UCSD-AML1 (cell line): Measurements from ENCODE around the gene HERPUD1.

Experiments used
- DNase-seq: peaks from one replicate; lab custom pipeline; 2025; ENCODE audit not compliant: unreplicated experiment; lab: John Stamatoyannopoulos, UW

The HERPUD1 gene

DNA sequence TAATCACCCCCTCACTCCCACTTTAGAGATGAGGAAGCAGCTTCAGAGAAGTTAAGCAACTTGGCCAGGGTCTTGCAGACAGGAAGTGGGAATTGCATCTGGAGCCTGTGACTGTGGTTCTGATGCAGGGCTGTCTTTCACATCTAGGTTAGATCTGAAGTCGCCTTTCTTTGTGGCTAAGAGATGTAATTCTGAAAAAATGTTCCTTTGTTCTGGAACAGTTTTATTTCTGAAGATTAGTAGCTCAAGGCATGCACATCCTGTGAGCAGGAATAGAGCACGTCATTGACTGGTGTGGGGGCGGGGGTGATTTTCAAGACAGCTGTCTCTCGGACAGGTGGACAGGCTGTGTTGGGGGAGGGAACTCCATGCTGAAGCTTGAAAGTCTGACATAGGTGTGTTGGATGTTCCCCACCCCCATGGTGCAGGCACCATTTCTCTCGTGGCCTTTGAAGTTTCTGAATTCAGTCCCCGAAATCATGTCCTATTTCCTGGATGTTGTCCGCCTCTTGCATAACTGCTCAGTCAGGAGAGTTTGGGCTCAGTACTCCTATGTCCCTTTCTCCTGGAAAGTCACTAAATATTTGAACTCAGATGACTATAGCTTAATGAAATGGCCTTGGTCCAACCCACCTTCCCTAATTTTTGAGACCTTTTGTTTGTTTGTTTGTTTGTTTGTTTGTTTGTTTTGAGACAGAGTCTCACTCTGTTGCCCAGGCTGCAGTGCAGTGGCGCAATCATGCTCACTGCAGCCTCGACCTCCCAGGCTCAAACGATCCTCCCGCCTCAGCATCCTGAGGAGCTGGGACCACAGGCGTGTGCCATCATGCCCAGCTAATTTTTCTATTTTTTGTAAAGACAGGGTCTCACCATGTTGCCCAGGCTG is 21.0 kb upstream of the HERPUD1 start:
- DNase-seq = peak; percentile 30

DNA sequence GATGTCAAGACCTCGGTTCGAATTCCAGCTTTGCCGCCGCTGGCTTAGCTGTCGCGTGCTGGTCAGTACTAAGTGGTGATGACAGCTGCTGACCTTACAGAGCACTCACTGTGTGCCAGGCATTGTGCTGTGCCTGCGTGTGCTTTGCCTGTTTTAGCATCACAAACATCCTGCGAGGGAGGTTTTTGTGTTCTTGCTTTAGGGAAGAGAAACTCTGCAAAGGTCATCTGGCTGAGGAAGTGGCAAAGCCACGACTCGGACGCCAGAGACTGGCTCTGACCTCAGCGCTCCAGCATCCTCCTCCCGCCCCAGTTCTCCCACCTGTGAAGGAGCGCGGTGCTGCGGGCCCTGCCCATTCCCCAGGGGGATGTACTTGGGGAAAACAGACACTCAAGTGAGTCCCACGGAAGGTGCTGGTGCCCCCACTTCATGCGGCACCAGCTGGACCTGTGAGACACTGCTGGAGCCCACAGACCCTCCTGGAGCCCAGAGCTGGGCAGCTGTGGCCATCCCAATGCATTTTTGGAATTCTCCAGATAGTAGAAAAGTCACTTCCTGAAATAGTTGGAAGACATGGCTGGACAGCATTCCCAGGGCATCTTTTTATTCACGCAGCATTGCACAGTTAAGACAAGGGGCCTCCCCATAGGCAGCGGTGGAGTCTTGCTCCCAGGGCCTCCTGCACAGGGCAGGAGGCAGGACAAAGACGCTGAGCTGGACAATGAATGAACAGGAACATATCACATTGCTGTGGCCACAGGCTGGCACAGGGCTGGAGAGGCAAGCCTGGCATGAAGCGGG is 20.0 kb upstream of the HERPUD1 start:
- DNase-seq = no peak

DNA sequence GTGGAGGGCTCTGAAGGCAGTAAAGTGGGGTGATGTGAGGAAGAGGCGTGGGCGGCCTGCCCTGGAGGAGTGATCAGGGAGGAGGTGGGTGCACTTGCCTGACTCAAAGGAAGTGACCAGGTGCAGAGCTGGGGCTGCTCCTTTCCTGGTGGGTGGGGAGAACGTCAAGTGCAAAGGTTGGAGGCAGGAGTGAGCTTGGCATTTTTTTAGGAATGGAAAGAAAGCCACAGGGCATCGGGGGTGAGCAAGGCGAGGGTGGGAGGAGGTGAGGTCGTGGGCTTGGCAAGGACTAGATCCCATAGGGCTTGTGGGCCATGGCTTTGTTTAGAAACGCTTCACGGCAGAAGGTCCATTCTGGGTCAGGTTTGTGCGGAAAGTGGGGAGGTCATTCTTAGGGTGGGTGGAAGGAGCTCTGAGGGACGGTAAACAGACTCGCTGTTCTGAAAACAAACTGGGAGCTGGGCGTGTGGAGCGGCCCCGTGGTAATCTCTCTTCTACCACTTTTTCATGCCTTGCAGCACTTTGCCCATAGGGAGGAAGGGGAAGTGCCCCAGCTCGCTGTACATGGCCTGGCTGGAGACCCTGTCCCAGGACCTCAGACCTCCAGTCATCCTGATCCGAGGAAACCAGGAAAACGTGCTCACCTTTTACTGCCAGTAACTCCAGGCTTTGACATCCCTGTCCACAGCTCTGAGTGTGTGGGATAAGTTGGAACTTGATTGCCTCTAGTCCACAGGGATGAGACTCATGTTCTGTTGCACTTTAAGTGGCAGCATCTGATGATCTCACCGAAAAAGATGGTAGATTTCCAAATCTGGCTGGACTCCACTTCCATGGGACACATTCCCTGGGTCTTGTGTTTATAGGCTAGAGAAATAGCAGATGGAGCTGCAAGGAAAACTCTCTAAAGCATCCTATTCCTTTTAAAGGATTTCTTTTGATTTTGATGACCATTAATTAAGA is 18.9 kb upstream of the HERPUD1 start:
- no peak for DNase-seq

DNA sequence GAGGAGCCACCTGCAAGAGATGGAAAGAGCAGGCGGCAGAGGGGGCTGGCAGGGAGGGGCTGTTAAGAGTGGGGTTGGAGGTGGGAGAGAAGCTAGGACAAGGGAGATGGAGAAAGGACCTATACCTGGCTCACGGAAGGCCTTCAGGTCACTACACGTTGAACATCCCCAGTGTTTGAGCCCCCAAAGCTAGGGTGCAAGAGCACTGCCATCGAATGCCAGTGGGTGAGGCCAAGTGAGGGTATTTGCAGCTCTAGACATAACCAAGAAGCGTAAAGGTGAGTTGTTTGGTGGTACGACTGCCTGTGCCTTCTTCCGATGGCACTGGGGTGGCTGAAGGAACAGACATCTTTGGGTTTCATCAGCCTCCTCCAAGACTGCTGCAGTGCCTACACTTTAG is 17.0 kb upstream of the HERPUD1 start:
- no peak for DNase-seq

DNA sequence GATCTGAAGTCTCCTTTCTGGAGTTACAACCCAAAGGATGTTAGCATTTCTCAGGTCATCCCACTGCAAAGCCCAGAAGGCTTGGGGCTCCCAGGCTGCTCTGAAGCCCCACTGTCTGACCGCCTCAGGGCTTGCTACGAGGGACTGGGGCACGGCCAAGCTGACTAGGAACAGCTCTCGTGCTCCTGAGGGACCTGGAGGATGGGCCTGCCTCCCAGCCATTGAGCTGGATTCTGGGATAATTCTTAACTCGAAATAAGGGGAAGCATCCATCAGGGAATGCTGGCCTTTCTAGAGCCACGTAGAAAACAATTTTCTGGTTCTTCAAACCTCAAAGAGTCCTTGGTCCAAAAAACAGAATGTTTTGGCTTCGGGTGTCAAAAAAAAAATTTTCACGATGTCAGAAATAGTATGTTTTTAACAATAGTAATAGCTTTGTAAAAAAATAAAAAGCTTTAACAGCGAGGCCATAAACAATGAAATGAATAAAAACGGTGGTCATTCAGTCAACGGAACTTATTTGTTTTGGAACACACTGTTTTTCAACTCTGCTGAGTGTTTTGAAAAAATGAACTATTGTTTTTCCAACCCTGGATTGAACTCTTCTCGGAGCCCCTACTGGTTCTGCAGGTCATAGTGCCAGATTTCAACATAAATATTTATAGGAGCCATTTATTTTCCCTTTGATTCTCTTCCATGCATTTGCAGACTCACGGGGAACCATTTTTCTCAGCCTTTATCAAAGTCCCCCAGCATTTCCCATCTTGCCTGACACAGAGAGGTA is 16.4 kb upstream of the HERPUD1 start:
- no peak for DNase-seq

DNA sequence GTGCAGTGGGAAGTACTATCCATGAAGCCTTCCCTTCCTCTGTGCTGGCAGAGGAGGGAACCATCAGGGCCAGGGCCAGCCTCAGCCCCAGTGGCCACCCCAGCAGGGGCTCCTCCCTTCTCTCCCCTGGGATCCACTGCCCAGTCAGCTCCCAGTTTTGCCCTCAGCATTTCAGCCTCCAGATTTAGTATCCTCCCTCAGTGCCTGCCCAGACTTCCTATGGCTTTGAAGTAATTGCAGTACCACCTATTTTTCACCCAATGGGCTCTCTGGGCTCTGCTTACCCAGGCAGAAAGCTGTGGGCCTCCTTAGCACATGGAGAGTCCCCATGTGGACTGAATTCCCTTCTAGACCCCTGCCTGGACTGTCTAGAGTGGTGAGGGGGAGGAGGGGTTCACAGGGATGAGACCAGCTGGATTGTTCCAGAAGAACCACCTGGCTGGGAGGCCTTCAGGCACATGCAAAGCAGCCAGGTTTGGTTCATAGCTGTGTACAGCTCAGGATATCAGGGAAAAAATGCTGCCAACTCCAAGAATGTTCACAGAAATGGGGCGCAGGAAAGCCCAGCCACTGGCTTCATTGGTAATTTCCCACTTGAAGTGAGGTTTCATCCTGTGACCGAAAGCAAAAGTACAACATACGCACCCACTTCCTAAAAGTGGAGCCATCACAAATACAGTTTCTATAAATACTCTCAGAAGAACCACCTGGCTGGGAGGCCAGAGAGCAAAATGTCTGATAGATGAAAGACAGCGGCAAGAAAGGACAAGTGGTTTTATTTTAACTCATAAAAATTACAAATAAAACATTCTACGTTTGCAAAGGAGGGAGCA is 15.2 kb upstream of the HERPUD1 start:
- DNase-seq = no peak

DNA sequence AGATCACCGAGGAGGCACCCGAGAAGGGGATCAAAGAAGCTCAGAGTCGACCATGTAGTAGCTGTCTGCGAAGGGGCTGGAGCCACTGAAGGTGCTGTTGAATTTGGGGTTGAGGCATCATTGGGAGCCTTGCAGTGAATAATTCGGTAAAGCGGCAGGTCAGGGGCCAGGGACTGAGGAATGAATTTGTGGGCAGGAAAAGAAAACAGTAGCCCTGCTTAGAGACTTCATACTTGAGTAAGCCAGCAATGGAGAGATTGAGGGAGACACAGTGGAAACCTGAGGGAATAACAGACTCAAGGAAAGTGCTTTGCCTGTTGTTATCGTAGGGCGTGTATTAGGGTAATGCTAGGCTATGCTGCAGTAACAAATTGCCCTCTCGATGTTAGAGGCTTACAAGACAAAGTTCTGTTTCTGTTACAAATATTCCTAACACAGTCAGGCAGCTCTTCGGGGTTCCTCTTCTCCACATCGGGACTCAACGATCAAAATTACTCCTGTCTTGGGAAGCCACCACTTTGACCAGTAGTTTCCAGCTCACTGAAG is 13.4 kb upstream of the HERPUD1 start:
- no peak for DNase-seq

DNA sequence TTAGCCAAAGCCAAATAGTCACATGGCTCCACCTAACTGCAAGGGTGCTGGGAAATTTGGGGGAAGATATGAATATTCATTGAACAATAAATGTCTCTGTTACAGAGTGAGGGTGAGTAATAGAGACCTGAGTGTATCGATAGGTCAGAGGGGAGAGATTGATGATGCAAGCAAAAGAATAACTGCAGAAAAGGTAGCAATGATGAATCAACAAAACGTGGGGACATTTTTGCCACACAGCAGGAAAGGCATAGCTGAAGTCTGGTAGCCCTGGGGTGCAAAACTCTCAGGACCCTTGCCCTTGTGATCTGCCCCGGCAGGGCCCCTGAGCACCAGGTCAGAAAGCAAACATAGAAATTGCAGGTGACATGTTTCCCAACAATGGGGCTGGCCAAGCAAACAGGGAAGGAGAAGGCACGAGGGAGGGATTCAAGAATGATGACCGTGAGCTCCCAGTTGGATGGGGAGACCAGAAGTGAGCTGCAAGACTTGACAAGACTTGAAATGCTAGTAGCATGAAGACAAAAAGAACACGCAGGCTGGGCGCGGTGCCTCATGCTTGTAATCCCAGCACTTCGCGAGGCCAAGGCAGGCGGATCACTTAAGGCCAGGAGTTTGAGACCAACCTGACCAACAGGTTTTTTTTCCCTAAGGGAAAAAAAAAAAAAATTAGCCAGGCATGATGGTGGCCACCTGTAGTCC is 12.7 kb upstream of the HERPUD1 start:
- DNase-seq = no peak

DNA sequence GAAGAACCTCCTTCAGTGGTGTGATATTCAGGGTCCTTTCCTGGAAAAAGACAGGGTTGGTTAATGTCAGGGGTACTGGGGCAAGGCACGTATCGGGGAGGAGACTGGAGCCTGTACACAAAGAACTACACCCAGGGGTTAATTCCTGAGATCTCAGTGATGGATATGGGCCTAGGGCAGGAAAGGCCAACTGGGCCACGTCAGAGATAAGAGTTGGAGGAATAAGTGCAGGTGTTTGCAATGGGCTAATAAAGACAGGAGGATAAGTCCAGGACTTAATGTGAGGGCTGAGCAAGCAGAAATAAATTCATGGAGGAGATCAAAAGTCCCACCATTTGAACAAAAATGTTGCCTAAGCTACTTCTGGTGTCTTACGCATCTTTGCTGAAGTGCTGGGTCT is 10.4 kb upstream of the HERPUD1 start:
- DNase-seq = no peak

DNA sequence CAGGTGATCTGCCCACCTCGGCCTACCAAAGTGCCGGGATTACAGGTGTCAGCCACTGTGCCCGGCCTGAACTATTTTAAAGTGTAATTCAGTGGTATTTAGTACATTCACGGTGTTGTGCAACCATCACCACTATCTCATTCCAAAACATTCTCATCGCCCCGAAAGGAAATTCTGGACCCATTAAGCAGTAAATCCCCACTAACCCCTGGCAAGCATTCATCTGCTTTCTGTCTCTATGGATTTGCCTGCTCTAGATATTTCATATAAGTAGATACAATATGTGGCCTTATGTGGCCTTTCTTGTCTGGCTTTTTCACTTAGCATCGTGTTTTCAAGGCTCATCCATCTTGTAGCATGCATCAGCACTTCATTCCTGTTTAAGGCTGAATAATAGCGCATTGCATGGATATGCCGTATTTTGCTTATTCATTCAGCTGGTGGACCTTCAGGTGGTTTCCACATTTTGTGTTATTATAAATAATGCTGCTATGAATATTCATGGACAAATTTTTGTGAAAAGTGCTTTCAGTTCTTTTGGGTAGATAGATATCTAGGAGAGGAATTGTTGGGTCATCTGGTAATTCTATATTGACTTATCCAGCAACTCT is 8.4 kb upstream of the HERPUD1 start:
- DNase-seq = no peak

DNA sequence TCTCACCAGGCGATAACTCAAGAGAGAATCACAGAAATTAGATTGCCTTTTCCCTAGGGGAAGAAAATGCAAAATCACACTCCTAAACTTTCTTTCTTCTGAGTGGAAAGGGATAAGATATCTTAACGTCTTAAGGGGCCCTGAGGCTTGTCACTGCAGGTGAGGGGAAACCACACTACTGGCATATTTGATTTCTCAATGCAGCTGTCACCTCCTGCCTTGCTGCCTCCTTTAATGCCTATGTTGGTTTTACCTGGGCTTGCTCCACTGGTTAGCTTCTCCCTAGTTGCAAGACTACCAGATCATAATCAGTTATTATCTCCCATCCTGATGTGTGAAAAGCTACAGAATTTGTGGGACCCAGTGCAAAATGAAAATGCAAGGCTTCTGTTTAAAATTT is 4.5 kb upstream of the HERPUD1 start:
- no peak for DNase-seq

DNA sequence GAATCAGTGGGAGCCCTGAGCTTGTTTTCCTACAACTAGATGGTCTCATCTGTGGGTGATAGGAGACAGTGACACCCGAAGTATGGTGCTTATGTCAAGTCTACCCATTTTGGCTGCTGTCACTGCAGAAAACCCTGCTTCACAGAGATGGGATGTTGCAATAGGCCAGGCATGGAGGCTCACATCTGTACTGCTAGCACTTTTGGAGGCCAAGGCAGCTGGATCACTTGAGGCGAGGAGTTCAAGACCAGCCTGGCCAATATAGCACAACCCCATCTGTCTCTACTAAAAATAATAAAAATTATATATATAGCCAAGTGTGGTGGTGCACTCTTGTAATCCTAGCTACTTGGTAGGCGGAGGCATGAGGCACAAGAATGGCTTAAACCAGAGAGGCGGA is 2.3 kb upstream of the HERPUD1 start:
- DNase-seq = no peak

DNA sequence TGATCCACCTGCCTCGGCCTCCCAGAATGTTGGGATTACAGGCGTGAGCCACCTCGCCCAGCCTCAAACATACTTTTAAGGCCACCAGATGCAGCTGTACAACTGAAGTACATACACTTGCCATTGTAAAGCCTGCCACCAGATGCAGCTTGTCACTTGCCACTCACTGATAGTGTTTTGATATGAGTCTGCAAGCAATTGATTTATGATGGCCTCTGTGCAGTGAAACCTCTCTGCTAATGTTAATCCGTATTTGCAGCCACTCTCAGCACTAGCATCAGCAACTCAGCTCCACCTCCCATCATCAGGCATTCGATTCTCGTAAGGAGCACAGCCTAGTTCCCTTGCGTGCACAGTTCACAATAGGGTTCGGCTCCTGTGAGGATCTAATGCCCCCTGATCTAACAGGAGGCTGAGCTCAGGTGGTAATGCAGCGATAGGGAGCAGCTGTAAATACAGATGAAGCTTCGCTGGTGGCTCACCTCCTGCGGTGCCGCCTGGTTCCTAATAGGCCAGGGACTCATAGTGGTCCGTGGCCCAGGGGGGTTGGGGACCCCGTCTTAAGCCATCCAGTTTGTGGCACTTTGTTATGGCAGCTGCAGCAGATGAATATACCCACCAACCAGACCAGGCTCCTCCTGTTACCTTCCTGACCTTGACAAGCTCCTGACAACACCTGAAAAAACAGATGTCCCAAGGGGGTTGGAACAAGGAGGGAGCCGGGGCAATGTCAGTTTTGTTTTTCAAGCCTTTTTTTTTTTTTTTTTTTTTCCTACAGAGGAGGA is 1.3 kb upstream of the HERPUD1 start:
- no peak for DNase-seq

DNA sequence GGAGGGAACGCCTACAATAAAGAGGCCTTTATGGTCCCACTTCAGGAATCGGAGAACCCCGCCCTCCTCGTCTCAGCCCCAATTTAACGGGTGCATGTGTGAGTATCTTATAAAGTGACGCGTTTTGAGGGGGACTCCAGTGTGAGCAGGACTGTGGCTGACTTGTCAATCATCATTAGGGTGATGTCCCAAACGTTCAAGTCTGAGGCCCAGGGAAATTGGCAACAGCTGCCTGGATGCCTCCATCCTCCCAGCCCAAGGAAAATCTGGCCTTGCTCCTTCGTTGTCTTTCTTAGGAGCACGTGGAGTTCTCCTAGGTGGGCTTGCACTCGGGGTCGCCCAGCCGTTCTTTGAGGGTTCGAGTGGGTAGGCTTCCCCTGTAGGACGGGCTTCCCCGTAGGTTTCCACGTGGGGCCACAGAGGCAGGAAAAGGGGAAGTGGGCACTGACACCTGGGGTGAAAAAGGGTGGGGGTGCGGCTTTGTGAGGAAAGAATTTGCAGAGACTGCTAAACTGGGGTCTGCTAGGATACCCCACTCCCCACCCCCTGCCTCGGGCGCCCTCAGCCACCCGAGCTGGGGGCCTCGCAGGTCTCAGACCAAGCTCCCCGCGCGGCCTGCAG is 561 bp upstream of the HERPUD1 start:
- DNase-seq = no peak

DNA sequence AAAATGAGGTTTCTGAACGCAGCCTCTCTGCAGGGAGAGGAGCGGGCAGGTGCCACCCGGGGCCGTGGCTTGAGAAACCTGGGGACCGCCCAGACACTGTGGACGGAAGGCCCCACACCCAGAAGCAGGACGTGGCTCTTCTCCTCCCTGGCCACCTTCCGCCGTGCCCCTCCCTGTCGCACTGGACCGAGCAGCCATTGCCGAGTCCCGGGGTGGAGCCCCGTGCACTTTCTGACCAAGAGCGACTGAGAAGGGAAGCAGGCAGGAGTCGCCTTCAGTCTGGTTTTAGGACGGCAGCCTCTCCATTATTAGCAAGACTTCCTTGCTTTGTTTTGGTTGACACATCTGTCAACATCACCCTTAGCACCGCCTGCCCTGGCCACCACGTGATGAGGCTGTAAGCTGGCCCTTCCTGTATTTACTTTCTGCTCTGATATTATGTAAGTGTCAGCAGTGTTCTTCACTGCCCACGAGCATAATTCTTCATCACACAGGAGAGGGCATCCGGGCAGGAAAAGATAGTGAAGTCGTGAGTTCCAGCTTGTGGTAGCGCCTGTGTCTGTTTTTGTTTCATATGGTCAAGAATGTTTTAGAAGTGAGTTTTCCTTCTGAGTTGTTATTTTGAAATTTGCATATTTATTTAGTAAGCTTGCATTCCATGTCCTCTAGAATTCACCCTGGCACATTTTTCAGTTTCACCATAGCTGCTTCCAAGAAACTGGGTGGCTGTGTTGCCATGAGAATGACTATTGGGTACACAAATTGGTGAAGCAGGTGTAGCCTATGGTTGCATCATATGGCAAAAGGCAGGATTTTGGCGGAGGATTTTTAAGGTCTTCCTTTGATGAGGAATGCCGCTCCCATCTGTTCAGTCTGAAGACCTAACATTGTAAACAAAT is 1.0 kb downstream of the HERPUD1 start:
- DNase-seq = peak; percentile 68
